ENCODE measurements around the gene TDRD7.

- TF ChIP-seq, protein P1, sequence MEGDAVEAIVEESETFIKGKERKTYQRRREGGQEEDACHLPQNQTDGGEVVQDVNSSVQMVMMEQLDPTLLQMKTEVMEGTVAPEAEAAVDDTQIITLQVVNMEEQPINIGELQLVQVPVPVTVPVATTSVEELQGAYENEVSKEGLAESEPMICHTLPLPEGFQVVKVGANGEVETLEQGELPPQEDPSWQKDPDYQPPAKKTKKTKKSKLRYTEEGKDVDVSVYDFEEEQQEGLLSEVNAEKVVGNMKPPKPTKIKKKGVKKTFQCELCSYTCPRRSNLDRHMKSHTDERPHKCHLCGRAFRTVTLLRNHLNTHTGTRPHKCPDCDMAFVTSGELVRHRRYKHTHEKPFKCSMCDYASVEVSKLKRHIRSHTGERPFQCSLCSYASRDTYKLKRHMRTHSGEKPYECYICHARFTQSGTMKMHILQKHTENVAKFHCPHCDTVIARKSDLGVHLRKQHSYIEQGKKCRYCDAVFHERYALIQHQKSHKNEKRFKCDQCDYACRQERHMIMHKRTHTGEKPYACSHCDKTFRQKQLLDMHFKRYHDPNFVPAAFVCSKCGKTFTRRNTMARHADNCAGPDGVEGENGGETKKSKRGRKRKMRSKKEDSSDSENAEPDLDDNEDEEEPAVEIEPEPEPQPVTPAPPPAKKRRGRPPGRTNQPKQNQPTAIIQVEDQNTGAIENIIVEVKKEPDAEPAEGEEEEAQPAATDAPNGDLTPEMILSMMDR (conservative IDR thresholded peaks at IDR 0.05 in 1 of 2, IDR thresholded peaks at IDR 0.05 in 1 of 2; ENCODE audit: extremely low read depth in 1 of 2, insufficient read depth in 1 of 2, low read depth in 1 of 2, low read length in 2 of 2): no peak
- TF ChIP-seq EZH2 (IDR thresholded peaks at IDR 0.05; ENCODE audit: borderline replicate concordance, low read length): no peak
Measured at GRCh38 chr9:97504381-97505216, 92.7 kb downstream of the TDRD7 start.

Data from mammary epithelial cell (primary cell).